GM18508 (cell line): Measurements from ENCODE around the gene EXD3.
"Not testable (repeated sequence)": the region's sequence is repeated elsewhere in the genome, so short reads cannot be mapped to it uniquely, and the experiment has no call there.

Experiments used
- ATAC-seq: cut with Tn5 transposase; IDR thresholded peaks from one replicate; pipeline ENCODE4 v1.9.1; 2021; ENCODE audit warnings: moderate number of reproducible peaks; ENCODE audit not compliant: insufficient read depth, unreplicated experiment

EXD3 gene

GRCh38 chr9:137397675-137398423 is 25.1 kb downstream of the EXD3 start:
- no peak for ATAC-seq

- ATAC-seq: no peak
These were observed 26.2 kb downstream of the EXD3 start for GRCh38 chr9:137396634-137397367.

GRCh38 chr9:137396227-137396626 is 26.7 kb downstream of the EXD3 start:
- no peak for ATAC-seq

GRCh38 chr9:137395666-137396010 is 27.3 kb downstream of the EXD3 start:
- no peak for ATAC-seq

GRCh38 chr9:137394866-137395665 is 27.9 kb downstream of the EXD3 start:
- ATAC-seq: no peak

- ATAC-seq: no peak
These were observed 29.5 kb downstream of the EXD3 start for GRCh38 chr9:137393176-137394150.

GRCh38 chr9:137392232-137393007 is 30.5 kb downstream of the EXD3 start:
- no peak for ATAC-seq

GRCh38 chr9:137391411-137391754 is 31.6 kb downstream of the EXD3 start:
- no peak for ATAC-seq

GRCh38 chr9:137390553-137391410 is 32.2 kb downstream of the EXD3 start:
- ATAC-seq: no peak

- no peak for ATAC-seq
These were observed 33.6 kb downstream of the EXD3 start for GRCh38 chr9:137389428-137389746.

- ATAC-seq: no peak
These were observed 34.2 kb downstream of the EXD3 start for GRCh38 chr9:137388589-137389427.

GRCh38 chr9:137387891-137388560 is 34.9 kb downstream of the EXD3 start:
- ATAC-seq: no peak

GRCh38 chr9:137387114-137387890 is 35.7 kb downstream of the EXD3 start:
- no peak for ATAC-seq

- not testable (repeated sequence) for ATAC-seq
These were observed 36.4 kb downstream of the EXD3 start for GRCh38 chr9:137386507-137387113.

GRCh38 chr9:137385061-137385655 is 37.8 kb downstream of the EXD3 start:
- no peak for ATAC-seq
